Right atrium auricular region (tissue), 2 donors: ENCODE data around the gene NOTCH1. TPM values are rescaled to one million over a fixed set of nuclear protein-coding genes. Genes with fewer than 3 reads are reported as not detected.

Source experiments
- DNase-seq: peaks from one replicate; pipeline ENCODE4 v3.0.0-alpha.2; 2019; ENCODE audit warnings: low spot score
- H3K27ac ChIP-seq, 2 donors: fragments of 200-600 bp; sonication (generic); 1 replicate in 1 of 2; 2 replicates in 1 of 2; pipeline ENCODE4 v1.5.1; 2016 to 2019
- H3K27me3 ChIP-seq, 2 donors: fragments of 200-600 bp; sonication (generic); one replicate each; pipeline versions ENCODE4 v1.5.1 to v1.6.0; 2017 to 2019
- H3K36me3 ChIP-seq: fragments of 200-600 bp; sonication (generic); one replicate; pipeline ENCODE4 v1.5.1; 2016
- H3K4me1 ChIP-seq, 2 donors: fragments of 200-600 bp; sonication (generic); one replicate each; pipeline versions ENCODE4 v1.5.1 to v1.6.0; 2017 to 2019
- H3K4me3 ChIP-seq, 2 donors: fragments of 200-600 bp; sonication (generic); 1 replicate in 1 of 2; 2 replicates in 1 of 2; pipeline ENCODE4 v1.5.1; 2017 to 2019; ENCODE audit warnings: mild to moderate bottlenecking in 1 of 2, moderate library complexity in 1 of 2
- H3K9me3 ChIP-seq, 2 donors: fragments of 200-600 bp; sonication (generic); one replicate each; pipeline ENCODE4 v1.5.1; 2019
- total RNA-seq, 2 donors: library from RNA; depleted of rRNA; stranded (reverse); fragments of >200 nt; gene quantifications; one replicate each; pipeline ENCODE4 v1.1.0, GENCODE V29; 2016
- TF ChIP-seq, protein P1 (sequence below), 2 donors: fragments of 200-600 bp; sonication (generic); IDR thresholded peaks; one replicate each; pipeline ENCODE4 v1.5.1; 2019; ENCODE audit warnings: antibody characterized with exemption in 2 of 2

NOTCH1 gene
- total RNA-seq, 2 donors from 2014 or later: 14.2 to 39.7 TPM

GRCh38 chr9:136520053-136520540 is 25.8 kb downstream of the NOTCH1 start:
- Histone ChIP-seq H3K4me3 (no peak overlapping the region), H3K27ac (no peak overlapping the region), H3K36me3 (peaks cover 42% of the 10 kb centered on the region), H3K4me1 (peaks cover 0 to 22% of the 10 kb centered on the region in 2 donors), H3K9me3 (no peaks in the 10 kb centered on the region), H3K27me3 (no peaks in the 10 kb centered on the region)
- TF ChIP-seq, protein P1, sequence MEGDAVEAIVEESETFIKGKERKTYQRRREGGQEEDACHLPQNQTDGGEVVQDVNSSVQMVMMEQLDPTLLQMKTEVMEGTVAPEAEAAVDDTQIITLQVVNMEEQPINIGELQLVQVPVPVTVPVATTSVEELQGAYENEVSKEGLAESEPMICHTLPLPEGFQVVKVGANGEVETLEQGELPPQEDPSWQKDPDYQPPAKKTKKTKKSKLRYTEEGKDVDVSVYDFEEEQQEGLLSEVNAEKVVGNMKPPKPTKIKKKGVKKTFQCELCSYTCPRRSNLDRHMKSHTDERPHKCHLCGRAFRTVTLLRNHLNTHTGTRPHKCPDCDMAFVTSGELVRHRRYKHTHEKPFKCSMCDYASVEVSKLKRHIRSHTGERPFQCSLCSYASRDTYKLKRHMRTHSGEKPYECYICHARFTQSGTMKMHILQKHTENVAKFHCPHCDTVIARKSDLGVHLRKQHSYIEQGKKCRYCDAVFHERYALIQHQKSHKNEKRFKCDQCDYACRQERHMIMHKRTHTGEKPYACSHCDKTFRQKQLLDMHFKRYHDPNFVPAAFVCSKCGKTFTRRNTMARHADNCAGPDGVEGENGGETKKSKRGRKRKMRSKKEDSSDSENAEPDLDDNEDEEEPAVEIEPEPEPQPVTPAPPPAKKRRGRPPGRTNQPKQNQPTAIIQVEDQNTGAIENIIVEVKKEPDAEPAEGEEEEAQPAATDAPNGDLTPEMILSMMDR (IDR thresholded peaks at IDR 0.05): no peak
- no peak for DNase-seq

DNA sequence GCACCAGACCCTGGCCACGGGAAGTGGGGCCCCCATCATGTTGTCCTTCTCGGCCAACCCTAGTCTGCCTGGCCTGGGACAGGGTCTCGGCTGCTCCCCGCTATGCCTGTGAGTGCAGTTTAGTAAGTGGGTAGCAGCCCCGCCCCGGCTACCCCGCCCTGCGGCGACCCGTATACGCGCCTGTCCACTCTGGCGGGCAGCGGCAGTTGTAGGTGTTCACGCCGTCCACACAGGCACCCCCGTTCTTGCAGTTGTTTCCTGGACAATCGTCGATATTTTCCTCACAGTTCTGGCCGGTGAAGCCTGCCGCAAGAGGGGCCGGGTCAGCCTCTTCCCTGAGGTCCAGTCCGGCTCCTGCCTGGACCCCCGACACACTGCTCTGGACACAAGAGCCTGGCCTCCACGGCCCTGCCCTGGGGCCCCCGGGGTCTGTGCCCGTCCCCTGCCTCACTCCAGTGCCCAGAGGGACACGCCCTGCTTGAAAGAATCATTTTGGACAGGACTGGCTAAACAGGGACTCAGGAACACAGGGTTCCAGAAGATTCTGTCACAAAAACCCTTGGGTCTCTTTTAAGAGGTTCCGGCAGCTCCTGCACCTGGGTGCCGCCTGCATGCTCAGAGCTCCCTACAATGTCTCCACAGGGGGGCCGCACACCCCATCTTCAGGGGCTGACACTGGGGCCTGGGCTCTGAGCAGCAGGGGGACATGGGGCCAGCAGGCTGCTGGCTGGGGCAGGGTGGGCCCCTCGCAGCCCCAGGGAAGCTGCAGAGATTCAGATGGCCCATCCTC is 26.4 kb downstream of the NOTCH1 start:
- no peak overlapping the region for H3K27ac ChIP-seq

DNA sequence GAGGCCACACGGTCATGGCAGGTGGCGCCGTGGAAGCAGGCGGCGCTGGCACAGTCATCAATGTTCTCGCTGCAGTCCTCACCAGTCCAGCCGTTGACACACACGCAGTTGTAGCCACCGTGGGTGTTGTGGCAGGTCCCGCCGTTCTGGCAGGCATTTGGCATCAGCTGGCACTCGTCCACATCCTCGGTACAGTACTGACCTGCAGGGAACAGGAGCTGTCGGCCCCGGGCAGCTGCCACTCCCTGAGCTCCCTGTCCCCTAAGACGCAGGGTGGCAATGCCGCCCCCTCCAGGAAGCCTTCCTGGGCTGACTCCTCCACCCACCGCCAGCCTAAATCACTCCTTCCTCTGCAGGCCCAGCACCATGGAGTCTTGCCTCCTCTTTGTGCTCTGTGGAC is 27.2 kb downstream of the NOTCH1 start:
- no peaks in the 10 kb centered on the region for H3K27me3 ChIP-seq
- peaks cover 55% of the 10 kb centered on the region for H3K36me3 ChIP-seq
- H3K9me3 ChIP-seq: no peaks in the 10 kb centered on the region
- TF ChIP-seq, protein P1 (IDR thresholded peaks at IDR 0.05): no peak
- no peak for DNase-seq
- H3K27ac ChIP-seq: no peak overlapping the region
- H3K4me1 ChIP-seq: peaks cover 0 to 14% of the 10 kb centered on the region in 2 donors
- H3K4me3 ChIP-seq: no peak overlapping the region

More for the DNA sequence above, 26.4 kb downstream of the NOTCH1 start:
- no peak for DNase-seq
- Histone ChIP-seq H3K36me3 (peaks cover 49% of the 10 kb centered on the region), H3K4me3 (no peak overlapping the region), H3K4me1 (peaks cover 0 to 20% of the 10 kb centered on the region in 2 donors), H3K27me3 (no peaks in the 10 kb centered on the region), H3K9me3 (no peaks in the 10 kb centered on the region)
- TF ChIP-seq, protein P1 (IDR thresholded peaks at IDR 0.05): no peak

- Histone ChIP-seq H3K27ac (no peak overlapping the region), H3K27me3 (no peaks in the 10 kb centered on the region), H3K4me3 (no peak overlapping the region), H3K36me3 (peaks cover 54% of the 10 kb centered on the region), H3K4me1 (peaks cover 0 to 15% of the 10 kb centered on the region in 2 donors), H3K9me3 (no peaks in the 10 kb centered on the region)
- TF ChIP-seq, protein P1 (IDR thresholded peaks at IDR 0.05): no peak
- no peak for DNase-seq
These were observed 27.9 kb downstream of the NOTCH1 start for GRCh38 chr9:136517950-136518349.

- no peak for DNase-seq
These were observed 28.7 kb downstream of the NOTCH1 start for GRCh38 chr9:136517012-136517743.

More at GRCh38 chr9:136517012-136517743, 28.7 kb downstream of the NOTCH1 start:
- H3K4me1 ChIP-seq: peaks cover 0 to 16% of the 10 kb centered on the region in 2 donors
- H3K36me3 ChIP-seq: peaks cover 47% of the 10 kb centered on the region
- H3K27me3 ChIP-seq: no peaks in the 10 kb centered on the region
- no peaks in the 10 kb centered on the region for H3K9me3 ChIP-seq
- TF ChIP-seq, protein P1 (IDR thresholded peaks at IDR 0.05): no peak
- H3K27ac ChIP-seq: no peak overlapping the region
- H3K4me3 ChIP-seq: no peak overlapping the region
